GM12878 (cell line): ENCODE results near the gene TIMM9. TPM values are rescaled to one million over a fixed set of nuclear protein-coding genes. Genes with fewer than 3 reads are reported as not detected.
A peak's percentile ranks its signal among the peaks of the same experiment; 100 is the strongest.

Experiments used
- ASH2L ChIP-seq: fragments of 300-600, 200-600 bp; sonication (generic); IDR thresholded peaks from 2 replicates; pipeline ENCODE4 v1.6.1; 2017; ENCODE audit warnings: low read depth, mild to moderate bottlenecking, borderline replicate concordance
- BCL3 ChIP-seq: IDR thresholded peaks from 2 replicates; pipeline ENCODE4 v1.6.1; 2011; ENCODE audit warnings: borderline replicate concordance, low read depth, mild to moderate bottlenecking, moderate library complexity, low read length; ENCODE audit not compliant: insufficient read depth, poor library complexity, severe bottlenecking
- BHLHE40 ChIP-seq, 2 experiments: fragments of 450-650 bp in 1 of 2; IDR thresholded peaks; 2 replicates each; pipeline ENCODE4 v1.6.1; 2011 to 2017; ENCODE audit warnings: low read depth in 2 of 2, borderline replicate concordance in 1 of 2, improper control_type of control experiment in 1 of 2, low read length in 1 of 2, mild to moderate bottlenecking in 1 of 2
- CEBPB ChIP-seq, 2 experiments: fragments of 150-350 bp in 1 of 2; IDR thresholded peaks; 2 replicates each; pipeline ENCODE4 v1.6.1; 2012 to 2014; ENCODE audit warnings: low read depth in 2 of 2, low read length in 2 of 2, borderline replicate concordance in 1 of 2, inconsistent platforms in 1 of 2
- IKZF2 ChIP-seq, 2 experiments: fragments of 450-650 bp; IDR thresholded peaks; 2 replicates each; pipeline ENCODE4 v1.6.1; 2017; ENCODE audit warnings: mild to moderate bottlenecking in 2 of 2, moderate library complexity in 2 of 2
- LARP7 ChIP-seq: fragments of 450-650 bp; IDR thresholded peaks from 2 replicates; pipeline ENCODE4 v1.6.1; 2017; ENCODE audit warnings: mild to moderate bottlenecking
- MTA3 ChIP-seq: IDR thresholded peaks from 2 replicates; pipeline ENCODE4 v1.6.1; 2012; ENCODE audit warnings: low read length, inconsistent platforms, borderline replicate concordance
- MXI1 ChIP-seq: fragments of 150-350 bp; IDR thresholded peaks from 2 replicates; pipeline ENCODE4 v1.6.1; 2011; ENCODE audit warnings: low read depth, mild to moderate bottlenecking, inconsistent platforms, low read length, improper control_type of control experiment
- MYC ChIP-seq: IDR thresholded peaks from 2 replicates; pipeline ENCODE4 v1.6.1; 2011; ENCODE audit warnings: mild to moderate bottlenecking, low read length, moderate library complexity, inconsistent platforms; ENCODE audit not compliant: insufficient read depth, insufficient replicate concordance, insufficient read length, severe bottlenecking
- NFYA ChIP-seq: IDR thresholded peaks from 2 replicates; pipeline ENCODE4 v1.6.1; 2011; ENCODE audit warnings: low read depth, mild to moderate bottlenecking, low read length, improper control_type of control experiment, borderline replicate concordance
- PAX8 ChIP-seq: fragments of 450-650 bp; IDR thresholded peaks from 2 replicates; pipeline ENCODE4 v1.6.1; 2017; ENCODE audit warnings: mild to moderate bottlenecking, moderate library complexity
- RCOR1 ChIP-seq: conservative IDR thresholded peaks from 2 replicates; pipeline ENCODE4 v1.6.1; 2012; ENCODE audit warnings: low read depth, low read length, improper control_type of control experiment
- RFX5 ChIP-seq: IDR thresholded peaks from 2 replicates; pipeline ENCODE4 v1.6.1; 2011; ENCODE audit warnings: low read depth, low read length, improper control_type of control experiment
- SMAD5 ChIP-seq: IDR thresholded peaks from 2 replicates; pipeline ENCODE4 v1.6.1; 2016; ENCODE audit warnings: antibody characterized with exemption, low read depth
- SMARCA5 ChIP-seq: fragments of 450-650 bp; IDR thresholded peaks from 2 replicates; pipeline ENCODE4 v1.6.1; 2017; ENCODE audit warnings: mild to moderate bottlenecking
- TARDBP ChIP-seq: IDR thresholded peaks from 2 replicates; pipeline ENCODE4 v1.6.1; 2016; ENCODE audit warnings: borderline replicate concordance
- TCF12 ChIP-seq: IDR thresholded peaks from 2 replicates; pipeline ENCODE4 v1.6.1; 2011; ENCODE audit warnings: low read depth, mild to moderate bottlenecking, low read length
- TCF3 ChIP-seq: IDR thresholded peaks from 2 replicates; pipeline ENCODE4 v1.6.1; 2012; ENCODE audit warnings: low read depth, mild to moderate bottlenecking, low read length, borderline replicate concordance; ENCODE audit not compliant: insufficient read depth
- TCF7 ChIP-seq: IDR thresholded peaks from 2 replicates; pipeline ENCODE4 v1.6.1; 2014; ENCODE audit warnings: antibody characterized with exemption, borderline replicate concordance
- YBX1 ChIP-seq: fragments of 450-650 bp; IDR thresholded peaks from 2 replicates; pipeline ENCODE4 v1.6.1; 2016; ENCODE audit warnings: antibody characterized with exemption
- ZNF24 ChIP-seq: fragments of 450-650 bp; IDR thresholded peaks from 2 replicates; pipeline ENCODE4 v1.6.1; 2017; ENCODE audit warnings: antibody characterized with exemption, mild to moderate bottlenecking
- ZSCAN29 ChIP-seq: fragments of 450-650 bp; IDR thresholded peaks from 2 replicates; pipeline ENCODE4 v1.6.1; 2017; ENCODE audit warnings: mild to moderate bottlenecking, moderate library complexity
- polyA plus RNA-seq, 11 experiments: library from polyadenylated mRNA; depleted of rRNA in 4 of 11; unstranded in 6 of 11; stranded (reverse) in 5 of 11; fragments of >200 nt; fragmentation: Nextera tagmentation in 4 of 11; fragmentation: Illumina TruSeq in 1 of 11; extraction: Ambion mirVana in 4 of 11; extraction: Trizol in 1 of 11; gene quantifications; 1 replicate in 1 of 11; 2 replicates in 10 of 11; pipeline versions ENCODE4 v1.2.1 to v1.2.3, GENCODE V29; 2011 to 2016; ENCODE audit warnings: inconsistent platforms in 2 of 11, missing spikeins in 2 of 11, low read depth in 1 of 11
- total RNA-seq, 4 experiments: library from RNA; depleted of rRNA in 3 of 4; stranded (reverse); fragments of >200 nt in 3 of 4; fragmentation: Illumina TruSeq in 1 of 4; extraction: Trizol in 1 of 4; gene quantifications; 2 replicates each; pipeline versions ENCODE4 v1.2.1 to v1.2.3, GENCODE V29; 2013 to 2021
- TF ChIP-seq, protein P1 (sequence below): fragments of 450-650 bp; IDR thresholded peaks from 2 replicates; pipeline ENCODE4 v1.6.1; 2017; ENCODE audit warnings: mild to moderate bottlenecking
- TF ChIP-seq, protein P2 (sequence below): IDR thresholded peaks from 2 replicates; pipeline ENCODE4 v1.6.1; 2012; ENCODE audit warnings: low read depth, low read length, improper control_type of control experiment

TIMM9 gene
- total and polyA plus RNA-seq, 10 of the 15 experiments (the other 5 are each of a cell fraction or from before 2014, with no cell fraction given) = 36.6 to 116 (median 62.0) TPM

DNA sequence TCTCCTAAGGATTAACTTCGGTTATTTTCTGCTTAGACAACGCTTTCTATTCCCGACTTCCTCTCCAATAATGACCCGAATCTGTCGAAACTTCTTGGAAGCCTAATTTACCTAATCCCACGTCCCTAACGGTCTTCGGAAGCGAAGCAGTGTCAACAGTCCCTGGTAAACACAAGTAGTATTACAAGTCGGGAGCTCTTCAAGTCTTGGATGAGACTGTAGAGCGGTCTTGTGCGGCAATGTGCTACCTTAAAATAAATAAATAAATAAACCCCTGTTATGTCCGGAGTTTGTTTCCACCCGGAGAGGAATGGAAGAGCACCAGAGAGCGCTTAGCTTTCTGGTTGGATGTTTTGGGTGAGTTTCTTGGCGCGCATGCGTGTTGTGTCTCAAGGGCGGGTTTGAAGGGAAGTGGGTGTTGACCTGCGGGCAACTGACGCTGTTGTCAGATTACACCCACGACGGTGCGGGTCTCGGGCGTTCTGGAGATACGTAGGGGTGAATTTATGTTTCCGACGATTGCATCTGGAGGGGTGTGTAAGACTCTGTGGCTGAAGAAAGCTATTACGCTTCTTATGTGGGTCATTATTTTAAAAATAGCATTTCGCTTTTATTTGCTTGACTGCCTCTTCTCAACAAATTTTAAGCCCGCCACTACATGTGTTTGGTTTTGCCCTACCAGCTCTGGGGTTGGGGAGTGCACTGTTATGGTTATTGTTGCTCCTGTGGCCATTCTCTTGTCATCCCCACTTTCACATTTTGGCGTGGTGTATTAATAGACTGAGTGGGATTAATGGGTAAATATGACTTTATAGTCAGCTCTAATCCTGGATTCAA lies at the start of gene TIMM9, which contains the start of gene KIAA0586 (continued):
- TF ChIP-seq TCF12 (no peak; the same call in 1 of the 2 replicates), MYC (no peak), TCF3 (0 out of 2 replicates have a peak, but pooled peaks have one; percentile 11), NFYA (no peak), RCOR1 (0 out of 2 replicates have a peak, but pooled peaks have one; percentile 78), TARDBP (no peak), IKZF2 (IDR thresholded peaks at IDR 0.05) (0 out of 4 replicates have a peak, but pooled peaks of 1 of the 2 experiments have one; percentile 54), BCL3 (no peak), SMARCA5 (no peak), LARP7 (peak; percentile 74; the same call in 1 of the 2 replicates), CEBPB (IDR thresholded peaks at IDR 0.05; ENCODE audit: borderline replicate concordance in 1 of 2, low read depth in 2 of 2, low read length in 2 of 2) (no peak), RFX5 (no peak), ZSCAN29 (no peak), MTA3 (no peak; the same call in 1 of the 2 replicates), ASH2L (peak; percentile 53; the same call in 1 of the 2 replicates), BHLHE40 (IDR thresholded peaks at IDR 0.05; ENCODE audit: borderline replicate concordance in 1 of 2, low read depth in 2 of 2, low read length in 1 of 2) (peak; percentile 83 to 86), YBX1 (no peak), TCF7 (peak; percentile 74; the same call in 1 of the 2 replicates), MXI1 (no peak; the same call in none of the 2 replicates), ZNF24 (peak; percentile 60; the same call in 1 of the 2 replicates), PAX8 (peak; percentile 23), SMAD5 (no peak)
- TF ChIP-seq, protein P1, sequence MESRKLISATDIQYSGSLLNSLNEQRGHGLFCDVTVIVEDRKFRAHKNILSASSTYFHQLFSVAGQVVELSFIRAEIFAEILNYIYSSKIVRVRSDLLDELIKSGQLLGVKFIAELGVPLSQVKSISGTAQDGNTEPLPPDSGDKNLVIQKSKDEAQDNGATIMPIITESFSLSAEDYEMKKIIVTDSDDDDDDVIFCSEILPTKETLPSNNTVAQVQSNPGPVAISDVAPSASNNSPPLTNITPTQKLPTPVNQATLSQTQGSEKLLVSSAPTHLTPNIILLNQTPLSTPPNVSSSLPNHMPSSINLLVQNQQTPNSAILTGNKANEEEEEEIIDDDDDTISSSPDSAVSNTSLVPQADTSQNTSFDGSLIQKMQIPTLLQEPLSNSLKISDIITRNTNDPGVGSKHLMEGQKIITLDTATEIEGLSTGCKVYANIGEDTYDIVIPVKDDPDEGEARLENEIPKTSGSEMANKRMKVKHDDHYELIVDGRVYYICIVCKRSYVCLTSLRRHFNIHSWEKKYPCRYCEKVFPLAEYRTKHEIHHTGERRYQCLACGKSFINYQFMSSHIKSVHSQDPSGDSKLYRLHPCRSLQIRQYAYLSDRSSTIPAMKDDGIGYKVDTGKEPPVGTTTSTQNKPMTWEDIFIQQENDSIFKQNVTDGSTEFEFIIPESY = no peak
- TF ChIP-seq, protein P2, sequence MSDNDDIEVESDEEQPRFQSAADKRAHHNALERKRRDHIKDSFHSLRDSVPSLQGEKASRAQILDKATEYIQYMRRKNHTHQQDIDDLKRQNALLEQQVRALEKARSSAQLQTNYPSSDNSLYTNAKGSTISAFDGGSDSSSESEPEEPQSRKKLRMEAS = no peak
